Skeletal muscle tissue (tissue), 4 donors: ENCODE measurements around the gene ANP32E. TPM values are rescaled to one million over a fixed set of nuclear protein-coding genes. Genes with fewer than 3 reads are reported as not detected.
"Not testable (repeated sequence)": the region's sequence is repeated elsewhere in the genome, so short reads cannot be mapped to it uniquely, and the experiment has no call there.

ENCODE experiments used
- H3K27ac ChIP-seq: one replicate; pipeline ENCODE4 v1.7.0; 2013; ENCODE audit warnings: mild to moderate bottlenecking, low read depth, low read length, inconsistent platforms
- H3K27me3 ChIP-seq, 3 donors: one replicate each; pipeline ENCODE4 v1.7.0; 2013; ENCODE audit warnings: low read length in 3 of 3; ENCODE audit not compliant: control insufficient read depth in 3 of 3, insufficient read depth in 3 of 3
- H3K36me3 ChIP-seq, 3 donors: one replicate each; pipeline ENCODE4 v1.7.0; 2013; ENCODE audit warnings: low read length in 3 of 3; ENCODE audit not compliant: control insufficient read depth in 3 of 3, insufficient read depth in 3 of 3
- H3K4me1 ChIP-seq, 3 donors: one replicate each; pipeline ENCODE4 v1.7.0; 2013; ENCODE audit warnings: low read length in 3 of 3, mild to moderate bottlenecking in 3 of 3; ENCODE audit not compliant: control insufficient read depth in 3 of 3, insufficient read depth in 3 of 3
- H3K4me3 ChIP-seq, 3 donors: one replicate each; pipeline ENCODE4 v1.7.0; 2013; ENCODE audit warnings: low read length in 3 of 3
- H3K9ac ChIP-seq, 3 donors: one replicate each; pipeline ENCODE4 v1.7.0; 2013; ENCODE audit warnings: low read length in 3 of 3, mild to moderate bottlenecking in 3 of 3, moderate library complexity in 2 of 3, low read depth in 1 of 3
- H3K9me3 ChIP-seq, 3 donors: one replicate each; pipeline ENCODE4 v1.7.0; 2013; ENCODE audit warnings: low read length in 3 of 3; ENCODE audit not compliant: control insufficient read depth in 3 of 3
- total RNA-seq: library from RNA; depleted of rRNA; stranded (reverse); fragments of >200 nt; gene quantifications from one replicate; pipeline ENCODE4 v1.2.3, GENCODE V29; 2014
- donor health status: Osteomylitis.

ANP32E gene
- total RNA-seq, 1 donor from 2014 or later = 18.8 TPM

- not testable (repeated sequence) for H3K4me3 ChIP-seq, H3K27ac ChIP-seq, H3K27me3 ChIP-seq, H3K9ac ChIP-seq, H3K9me3 ChIP-seq
- Histone ChIP-seq H3K36me3 (peaks cover 0 to 10% (median 6%) of the 10 kb centered on the region in 3 donors), H3K4me1 (peaks cover 3 to 13% (median 4%) of the 10 kb centered on the region in 3 donors)
Measured at GRCh38 chr1:150215855-150216254, 20.1 kb downstream of the ANP32E start.

GRCh38 chr1:150214099-150214756 is 21.7 kb downstream of the ANP32E start:
- not testable (repeated sequence) for H3K27me3 ChIP-seq, H3K9me3 ChIP-seq, H3K36me3 ChIP-seq
- H3K4me3 ChIP-seq = peak overlapping the region; percentile 57 to 88 (median 75)
- peaks cover 3 to 13% (median 4%) of the 10 kb centered on the region in 3 donors for H3K4me1 ChIP-seq
- H3K27ac ChIP-seq = peak overlapping the region; percentile 84
- peak overlapping the region; percentile 57 to 84 (median 82) for H3K9ac ChIP-seq

DNA sequence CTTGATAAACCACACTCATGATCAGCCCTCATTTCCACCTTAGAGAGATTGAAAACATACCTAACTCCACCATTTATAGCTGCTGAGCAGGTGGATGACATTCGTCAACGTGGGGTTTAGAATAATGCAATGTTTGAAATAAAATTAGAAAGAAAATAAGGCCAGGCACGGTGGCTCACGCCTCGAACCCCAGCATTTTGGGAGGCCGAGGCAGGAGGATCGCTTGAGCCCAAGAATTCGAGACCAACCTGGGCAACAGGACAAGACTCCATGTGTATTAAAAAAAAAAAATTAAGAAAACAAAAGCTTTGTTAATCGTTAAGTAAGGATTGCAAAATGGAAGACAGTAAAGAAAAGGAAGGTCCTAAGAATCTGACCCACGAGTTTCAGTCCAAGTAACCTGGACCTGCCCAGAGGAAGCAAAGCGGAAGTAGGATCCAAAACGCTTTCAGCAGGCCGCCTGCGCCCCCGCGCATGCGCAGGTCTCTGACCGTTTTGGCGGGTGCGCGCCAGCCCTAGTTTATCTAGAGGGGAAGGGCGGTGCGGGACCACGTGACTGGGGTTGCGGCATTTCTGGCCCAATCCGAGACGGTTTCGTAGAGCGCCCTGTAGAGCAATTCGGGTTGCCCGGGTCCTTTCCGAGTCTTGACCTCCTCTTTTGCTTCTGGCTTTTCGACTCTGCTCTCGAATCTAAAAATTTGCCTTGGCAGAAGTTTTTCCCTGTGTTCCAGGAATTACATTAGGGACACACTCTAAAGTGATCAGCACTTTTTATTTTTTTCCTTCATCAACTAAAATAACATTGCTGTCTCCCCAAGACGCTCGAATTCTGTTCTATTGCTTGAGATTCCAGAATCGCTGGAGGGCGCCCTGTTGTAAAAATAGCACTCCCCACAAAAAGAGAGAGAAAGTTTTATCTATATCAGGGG is 22.5 kb downstream of the ANP32E start:
- H3K9ac ChIP-seq = peak overlapping the region; percentile 57 to 84 (median 82)
- no peaks in the 10 kb centered on the region for H3K27me3 ChIP-seq
- H3K9me3 ChIP-seq = no peaks in the 10 kb centered on the region
- H3K36me3 ChIP-seq = no peaks in the 10 kb centered on the region
- peak overlapping the region; percentile 57 to 88 (median 75) for H3K4me3 ChIP-seq
- H3K4me1 ChIP-seq = peaks cover 3 to 13% (median 4%) of the 10 kb centered on the region in 3 donors
- H3K27ac ChIP-seq = peak overlapping the region; percentile 84

GRCh38 chr1:150212070-150212469 is 23.8 kb downstream of the ANP32E start:
- no peaks in the 10 kb centered on the region for H3K27me3 ChIP-seq
- H3K4me1 ChIP-seq = peaks cover 3 to 13% (median 4%) of the 10 kb centered on the region in 3 donors
- no peaks in the 10 kb centered on the region for H3K9me3 ChIP-seq
- H3K9ac ChIP-seq = no peak overlapping the region
- no peak overlapping the region for H3K27ac ChIP-seq
- no peak overlapping the region for H3K4me3 ChIP-seq
- no peaks in the 10 kb centered on the region for H3K36me3 ChIP-seq

GRCh38 chr1:150210706-150211105 is 25.2 kb downstream of the ANP32E start:
- Histone ChIP-seq H3K27ac (no peak overlapping the region), H3K4me3 (no peak overlapping the region), H3K27me3 (no peaks in the 10 kb centered on the region), H3K36me3 (no peaks in the 10 kb centered on the region), H3K9me3 (no peaks in the 10 kb centered on the region), H3K4me1 (peaks cover 3 to 13% (median 4%) of the 10 kb centered on the region in 3 donors), H3K9ac (no peak overlapping the region)

DNA sequence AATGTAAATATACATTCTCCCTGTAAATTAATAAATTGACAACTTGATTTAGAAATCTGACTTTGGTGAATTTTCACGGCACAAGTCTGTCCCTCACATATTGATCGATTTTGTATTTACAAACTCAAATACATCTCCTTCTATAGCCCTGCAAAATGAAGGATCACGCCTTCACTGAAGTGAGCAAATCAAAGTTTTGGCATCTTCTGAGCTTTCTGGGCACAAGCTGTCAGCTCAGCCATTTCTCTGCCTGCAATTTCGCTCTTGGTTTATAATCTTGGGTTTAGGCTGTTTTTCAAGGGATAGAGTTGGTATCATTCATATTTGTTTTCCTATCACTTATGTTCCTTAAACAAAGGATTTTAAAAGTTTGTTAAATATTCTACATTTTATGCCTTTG is 25.8 kb downstream of the ANP32E start:
- H3K4me1 ChIP-seq = peaks cover 3 to 13% (median 4%) of the 10 kb centered on the region in 3 donors
- no peak overlapping the region for H3K4me3 ChIP-seq
- no peak overlapping the region for H3K27ac ChIP-seq
- H3K9me3 ChIP-seq = no peaks in the 10 kb centered on the region
- no peak overlapping the region for H3K9ac ChIP-seq
- H3K36me3 ChIP-seq = no peaks in the 10 kb centered on the region
- no peaks in the 10 kb centered on the region for H3K27me3 ChIP-seq

- H3K4me3 ChIP-seq, H3K4me1 ChIP-seq, H3K36me3 ChIP-seq, H3K9ac ChIP-seq, H3K27ac ChIP-seq, H3K27me3 ChIP-seq, H3K9me3 ChIP-seq: not testable (repeated sequence)
Measured at GRCh38 chr1:150208460-150208859, 27.5 kb downstream of the ANP32E start.

- Histone ChIP-seq H3K9ac (no peak overlapping the region), H3K27ac (no peak overlapping the region), H3K4me1 (no peaks in the 10 kb centered on the region), H3K9me3 (no peaks in the 10 kb centered on the region), H3K4me3 (no peak overlapping the region), H3K27me3 (no peaks in the 10 kb centered on the region), H3K36me3 (no peaks in the 10 kb centered on the region)
Measured at GRCh38 chr1:150207281-150207971, 28.5 kb downstream of the ANP32E start.

- H3K27me3 ChIP-seq = no peaks in the 10 kb centered on the region
- H3K9ac ChIP-seq = no peak overlapping the region
- peaks cover 3 to 5% (median 4%) of the 10 kb centered on the region in 3 donors for H3K4me1 ChIP-seq
- H3K27ac ChIP-seq = no peak overlapping the region
- no peaks in the 10 kb centered on the region for H3K36me3 ChIP-seq
- no peaks in the 10 kb centered on the region for H3K9me3 ChIP-seq
- no peak overlapping the region for H3K4me3 ChIP-seq
Measured at GRCh38 chr1:150196417-150196816, 39.5 kb downstream of the ANP32E start.
